GM12865 (cell line): ENCODE data around the gene TFIP11.

Source experiments
- DNase-seq: peaks from one replicate; pipeline ENCODE4 v3.0.0; 2010; ENCODE audit warnings: low read depth
- H3K4me3 ChIP-seq: 2 replicates; pipeline ENCODE4 v1.5.1; 2011; ENCODE audit warnings: mild to moderate bottlenecking, low read depth, low read length, control low read depth
- TF ChIP-seq, protein P1 (sequence below): IDR thresholded peaks from 2 replicates; pipeline ENCODE4 v1.5.1; 2011; ENCODE audit warnings: low read length, control low read depth, low read depth, inconsistent platforms; ENCODE audit not compliant: insufficient read depth; ENCODE audit errors: missing control alignments

Gene TFIP11

DNA sequence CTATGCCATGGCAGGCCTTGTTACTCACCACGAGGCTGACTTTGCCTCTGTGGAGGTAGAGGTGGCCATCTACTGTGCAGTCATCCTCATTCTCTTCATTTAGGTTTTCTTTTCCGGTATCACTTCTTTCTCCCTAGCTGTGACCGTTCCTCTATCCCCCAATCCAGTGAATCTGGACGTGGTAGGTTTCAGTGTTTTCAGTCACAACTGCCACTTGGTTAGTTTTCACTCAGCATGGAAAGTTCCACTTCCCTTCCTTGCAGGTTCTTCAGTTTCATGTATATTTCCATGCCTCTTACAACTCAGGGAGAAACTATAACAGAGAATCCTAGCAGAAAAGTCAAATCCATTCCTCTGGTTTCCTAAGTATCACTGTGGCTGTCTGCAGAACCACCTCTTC, 30.6 kb downstream of the TFIP11 start:
- DNase-seq = peak; percentile 53
- TF ChIP-seq, protein P1, sequence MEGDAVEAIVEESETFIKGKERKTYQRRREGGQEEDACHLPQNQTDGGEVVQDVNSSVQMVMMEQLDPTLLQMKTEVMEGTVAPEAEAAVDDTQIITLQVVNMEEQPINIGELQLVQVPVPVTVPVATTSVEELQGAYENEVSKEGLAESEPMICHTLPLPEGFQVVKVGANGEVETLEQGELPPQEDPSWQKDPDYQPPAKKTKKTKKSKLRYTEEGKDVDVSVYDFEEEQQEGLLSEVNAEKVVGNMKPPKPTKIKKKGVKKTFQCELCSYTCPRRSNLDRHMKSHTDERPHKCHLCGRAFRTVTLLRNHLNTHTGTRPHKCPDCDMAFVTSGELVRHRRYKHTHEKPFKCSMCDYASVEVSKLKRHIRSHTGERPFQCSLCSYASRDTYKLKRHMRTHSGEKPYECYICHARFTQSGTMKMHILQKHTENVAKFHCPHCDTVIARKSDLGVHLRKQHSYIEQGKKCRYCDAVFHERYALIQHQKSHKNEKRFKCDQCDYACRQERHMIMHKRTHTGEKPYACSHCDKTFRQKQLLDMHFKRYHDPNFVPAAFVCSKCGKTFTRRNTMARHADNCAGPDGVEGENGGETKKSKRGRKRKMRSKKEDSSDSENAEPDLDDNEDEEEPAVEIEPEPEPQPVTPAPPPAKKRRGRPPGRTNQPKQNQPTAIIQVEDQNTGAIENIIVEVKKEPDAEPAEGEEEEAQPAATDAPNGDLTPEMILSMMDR = no peak
- H3K4me3 ChIP-seq = 0 out of 2 replicates have a peak overlapping the region, but pooled peaks have one; percentile 8

DNA sequence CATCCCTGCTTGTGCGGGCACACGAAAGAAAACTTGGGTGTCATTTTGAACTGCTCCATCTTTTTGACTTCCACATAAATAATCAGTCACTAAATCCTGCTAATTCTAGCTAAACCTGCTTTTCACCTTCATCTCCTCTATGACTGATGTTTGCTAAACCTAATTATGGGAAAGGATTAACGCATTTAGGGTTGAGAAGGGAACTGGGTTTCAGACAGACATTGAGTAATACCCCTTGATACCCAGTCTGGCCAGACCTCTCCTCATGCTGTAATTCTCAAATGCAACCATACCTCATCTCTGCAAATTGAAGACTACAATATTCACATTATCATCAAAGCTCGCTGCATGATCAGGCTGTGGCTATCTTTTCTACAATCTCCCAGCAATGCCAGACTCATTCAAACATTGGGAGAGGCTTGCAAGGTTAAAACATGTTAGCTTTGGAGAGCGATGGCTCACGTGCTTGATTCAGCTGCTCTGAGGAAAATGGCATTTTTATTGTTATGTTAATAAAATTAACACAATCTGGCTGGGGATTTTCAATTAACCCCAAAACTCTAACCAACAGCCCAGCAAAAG, 31.1 kb downstream of the TFIP11 start:
- peak overlapping the region; percentile 66 for H3K4me3 ChIP-seq
- DNase-seq = no peak
- TF ChIP-seq, protein P1 = no peak

DNA sequence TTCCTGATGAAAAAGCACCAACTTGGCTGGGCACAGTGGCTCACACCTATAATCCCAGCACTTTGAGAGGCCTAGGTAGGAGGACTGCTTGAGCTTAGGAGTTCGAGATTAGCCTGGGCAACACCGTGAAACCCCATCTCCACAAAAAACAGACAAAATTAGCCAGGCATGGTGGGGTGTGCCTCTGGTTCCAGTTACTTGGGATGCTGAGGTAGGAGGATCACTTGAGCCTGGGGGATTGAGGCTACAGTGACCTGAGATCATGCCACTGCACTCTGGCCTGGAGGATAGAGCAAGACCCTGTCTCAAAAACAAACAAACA, 31.7 kb downstream of the TFIP11 start:
- no peak for DNase-seq
- TF ChIP-seq, protein P1 = no peak
- H3K4me3 ChIP-seq = peak overlapping the region; percentile 66

DNA sequence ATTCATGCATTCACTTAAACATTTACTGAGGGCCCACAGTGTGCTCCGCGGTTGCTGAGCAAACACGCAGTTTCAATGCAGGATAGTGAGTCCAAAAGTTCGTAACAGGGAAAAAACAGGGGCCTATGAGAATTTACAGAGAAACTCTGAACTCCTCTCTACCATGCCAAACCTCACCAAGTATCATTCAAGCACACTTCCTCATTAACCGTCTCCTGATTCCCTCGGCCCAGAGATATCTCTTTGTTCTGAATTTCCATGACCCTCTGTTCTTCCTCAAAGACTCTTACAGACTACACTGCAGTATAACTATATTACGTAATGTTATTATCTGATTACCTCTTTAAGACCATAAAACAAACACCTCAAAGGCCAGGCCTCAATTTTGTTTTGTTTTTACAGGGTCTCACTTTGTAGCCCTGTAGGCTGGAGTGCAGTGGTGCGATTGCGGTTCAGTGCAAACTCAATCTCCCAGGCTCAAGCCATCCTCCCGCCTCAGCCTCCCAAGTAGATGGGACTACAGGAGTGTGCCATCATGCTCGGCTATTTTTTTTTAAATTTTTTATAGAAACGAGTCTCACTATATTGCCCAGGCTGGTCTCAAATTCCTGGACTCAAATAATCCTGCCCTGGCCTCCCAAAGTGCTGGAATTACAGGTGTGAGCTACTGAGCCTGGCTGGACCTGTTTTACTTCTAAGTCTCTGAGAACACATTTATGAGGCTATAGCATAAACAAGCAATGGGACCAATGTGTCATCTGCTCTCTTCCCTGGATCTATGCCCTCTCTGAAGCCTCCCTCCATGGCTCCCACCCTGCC, 32.3 kb downstream of the TFIP11 start:
- TF ChIP-seq, protein P1 = no peak
- DNase-seq = peak; percentile 38
- H3K4me3 ChIP-seq = peak overlapping the region; percentile 66

DNA sequence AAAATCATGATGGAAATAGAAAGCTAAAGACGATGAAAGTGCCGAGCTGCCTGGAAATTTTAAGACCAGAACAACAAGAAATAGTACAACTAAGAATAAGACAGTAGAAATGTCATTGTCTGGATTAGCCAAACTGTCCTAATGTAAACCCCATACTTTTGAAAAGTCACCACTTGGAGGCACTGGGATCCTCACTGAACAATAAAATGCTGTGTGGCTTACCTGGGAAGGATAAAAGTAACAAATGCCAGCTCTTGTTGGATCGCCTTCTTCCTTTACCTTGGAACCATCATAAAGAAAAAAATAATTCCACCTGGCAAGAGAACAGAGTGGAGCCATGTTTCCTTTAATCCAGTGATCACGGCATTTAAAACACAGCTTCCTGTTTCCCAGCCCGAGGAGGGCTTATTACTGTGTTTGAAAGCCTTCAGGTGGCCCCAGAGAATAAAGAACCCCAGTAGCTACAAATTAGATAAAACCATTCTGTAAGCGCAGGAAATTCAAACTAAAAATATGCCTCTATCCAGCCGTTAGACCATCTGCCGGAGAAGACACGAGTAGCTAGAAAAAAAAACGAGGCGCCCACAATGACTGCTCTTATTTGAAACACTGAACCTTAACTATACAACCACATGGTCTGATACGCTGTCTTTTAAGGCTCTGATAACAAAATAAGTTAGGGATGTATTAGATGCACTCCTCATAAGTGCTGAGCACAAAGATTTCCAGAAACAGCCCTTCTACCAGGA, 33.1 kb downstream of the TFIP11 start:
- peak overlapping the region; percentile 66 for H3K4me3 ChIP-seq
- peak; percentile 30 for DNase-seq
- TF ChIP-seq, protein P1 = no peak

DNA sequence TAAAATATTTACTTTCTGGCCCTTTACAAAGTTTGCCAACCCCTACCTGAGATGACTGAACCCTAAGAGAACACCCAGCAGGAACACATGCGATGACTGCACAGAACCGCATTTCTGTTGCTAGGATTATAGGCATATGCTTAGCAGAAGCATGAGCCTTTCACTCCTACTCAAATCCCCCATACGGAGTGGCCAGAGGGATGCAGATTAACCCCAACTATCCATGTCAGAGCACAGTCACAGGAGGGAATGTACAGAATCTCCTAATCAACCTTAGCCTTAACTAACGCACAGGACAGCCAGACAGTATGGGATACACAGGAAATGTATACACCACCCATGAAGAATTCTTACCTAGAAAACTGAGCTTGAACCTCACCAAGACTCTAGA, 34.9 kb downstream of the TFIP11 start:
- TF ChIP-seq, protein P1 = no peak
- no peak overlapping the region for H3K4me3 ChIP-seq

More for the DNA sequence above, 34.9 kb downstream of the TFIP11 start:
- DNase-seq = no peak
